WTC11 (cell line): ENCODE measurements around the gene ZNF48. TPM values are rescaled to one million over a fixed set of nuclear protein-coding genes. Genes with fewer than 3 reads are reported as not detected.

Experiments used
- ATAC-seq: fragments of 200-7000 bp; cut with Tn5 transposase; 2 replicates; pipeline ENCODE4 v1.10.0; 2021; ENCODE audit warnings: mild to moderate bottlenecking, moderate library complexity
- CTCF ChIA-PET: fragments of 300-600 bp; sonication (Branson Sonifier 250); formaldehyde crosslinking; loops from one replicate; lab custom pipeline; 2021; ENCODE audit warnings: antibody characterized with exemption; lab: Charles Lee
- POLR2A ChIA-PET: fragments of 350-600 bp; sonication (Branson Sonifier 250); formaldehyde crosslinking; loops from one replicate; lab custom pipeline; 2021; ENCODE audit warnings: antibody characterized with exemption; lab: Charles Lee
- DNase-seq: peaks from one replicate; pipeline ENCODE4 v3.0.0; 2021; ENCODE audit warnings: low spot score
- H3K27ac Mint-ChIP-seq: 2 replicates; pipeline ENCODE4 v1.8.0; 2021; ENCODE audit warnings: mixed read lengths
- H3K27me3 Mint-ChIP-seq: 2 replicates; pipeline ENCODE4 v1.8.0; 2021; ENCODE audit warnings: low read depth, mild to moderate bottlenecking, moderate library complexity, mixed read lengths
- H3K36me3 Mint-ChIP-seq: 2 replicates; pipeline ENCODE4 v1.8.0; 2021; ENCODE audit warnings: mixed read lengths
- H3K4me1 Mint-ChIP-seq: 2 replicates; pipeline ENCODE4 v1.8.0; 2022; ENCODE audit warnings: mixed read lengths
- H3K4me3 Mint-ChIP-seq: 2 replicates; pipeline ENCODE4 v1.8.0; 2021; ENCODE audit warnings: mild to moderate bottlenecking, moderate library complexity, mixed read lengths
- H3K9me3 Mint-ChIP-seq: 2 replicates; pipeline ENCODE4 v1.8.0; 2021; ENCODE audit warnings: mixed read lengths
- ARID4B ChIP-seq: sonication (generic); formaldehyde crosslinking; IDR thresholded peaks from 2 replicates; pipeline ENCODE4 v1.8.0; 2023; ENCODE audit warnings: missing genetic modification reagents, mild to moderate bottlenecking, borderline replicate concordance
- ATF1 ChIP-seq: sonication (generic); formaldehyde crosslinking; IDR thresholded peaks from 2 replicates; pipeline ENCODE4 v1.8.1; 2023; ENCODE audit warnings: mild to moderate bottlenecking, moderate library complexity, missing genetic modification reagents
- ATF6 ChIP-seq: sonication (generic); formaldehyde crosslinking; IDR thresholded peaks from 2 replicates; pipeline ENCODE4 v1.8.1; 2023; ENCODE audit warnings: mild to moderate bottlenecking, missing genetic modification reagents
- CTCF ChIP-seq: fragments of 200-600 bp; IDR thresholded peaks from 2 replicates; pipeline ENCODE4 v1.8.0; 2022; ENCODE audit warnings: antibody characterized with exemption
- ERG ChIP-seq: fragments of 250-450 bp; sonication (Bioruptor Pico); IDR thresholded peaks from 2 replicates; pipeline ENCODE4 v1.8.0; 2021; ENCODE audit warnings: mild to moderate bottlenecking
- GTF2I ChIP-seq: fragments of 250-450 bp; sonication (Bioruptor Pico); conservative IDR thresholded peaks from 2 replicates; pipeline ENCODE4 v1.4.0; 2021; ENCODE audit warnings: mild to moderate bottlenecking
- HMGA2 ChIP-seq: fragments of 250-450 bp; sonication (Bioruptor Pico); IDR thresholded peaks from 2 replicates; pipeline ENCODE4 v1.4.0; 2021; ENCODE audit warnings: mild to moderate bottlenecking, moderate library complexity
- JAZF1 ChIP-seq: fragments of 250-450 bp; sonication (Bioruptor Pico); IDR thresholded peaks from 2 replicates; pipeline ENCODE4 v1.9.0; 2021; ENCODE audit warnings: moderate library complexity, mild to moderate bottlenecking, inconsistent platforms
- MAX ChIP-seq: sonication (generic); formaldehyde crosslinking; IDR thresholded peaks from 2 replicates; pipeline ENCODE4 v1.8.0; 2022; ENCODE audit warnings: mild to moderate bottlenecking, missing genetic modification reagents
- NR1H2 ChIP-seq: sonication (generic); formaldehyde crosslinking; IDR thresholded peaks from 2 replicates; pipeline ENCODE4 v1.9.0; 2021; ENCODE audit warnings: mild to moderate bottlenecking, moderate library complexity, missing genetic modification reagents
- PRRX2 ChIP-seq: fragments of 250-450 bp; sonication (Bioruptor Pico); IDR thresholded peaks from 2 replicates; pipeline ENCODE4 v1.8.0; 2021; ENCODE audit warnings: mild to moderate bottlenecking
- RELA ChIP-seq: sonication (generic); formaldehyde crosslinking; IDR thresholded peaks from 2 replicates; pipeline ENCODE4 v1.8.1; 2022; ENCODE audit warnings: missing genetic modification reagents, mild to moderate bottlenecking, borderline replicate concordance
- SP1 ChIP-seq: sonication (generic); formaldehyde crosslinking; conservative IDR thresholded peaks from 2 replicates; pipeline ENCODE4 v1.8.1; 2022; ENCODE audit warnings: missing genetic modification reagents
- TCF7 ChIP-seq: sonication (generic); formaldehyde crosslinking; IDR thresholded peaks from 2 replicates; pipeline ENCODE4 v1.8.0; 2022; ENCODE audit warnings: mild to moderate bottlenecking, low read depth, missing genetic modification reagents, moderate library complexity
- total RNA-seq: library from RNA; stranded (reverse); gene quantifications from 3 replicates; pipeline ENCODE4 v1.2.3, GENCODE V29; 2021

Gene ZNF48
- total RNA-seq, 1 experiment from 2014 or later: 39.3 TPM

GRCh38 chr16:30416047-30416603 is 20.9 kb downstream of the ZNF48 start (continued):
- TF ChIP-seq ERG (CRISPR knock-in tag): no peak

- CTCF ChIA-PET: interaction anchor here (0.5 to 5.7 kb wide), 21 partner anchors 8 to 325 kb away, joined by 3 to 73 read pairs (median 7); partner anchors contain the start of genes DCTPP1, FBRS, PRR14 and TBX6
- ATAC-seq: peak; percentile 6; the same call in 1 of the 2 replicates
- peak overlapping the region; percentile 55 for H3K4me3 Mint-ChIP-seq
- no peak overlapping the region; the same call in 1 of the 2 replicates for H3K27ac Mint-ChIP-seq
- H3K27me3 Mint-ChIP-seq: no peaks in the 10 kb centered on the region
- no peaks in the 10 kb centered on the region for H3K9me3 Mint-ChIP-seq
- POLR2A ChIA-PET: interaction anchor here (0.8 to 1.5 kb wide), 8 partner anchors 7 to 351 kb away, joined by 3 to 12 read pairs (median 4); partner anchors contain the start of genes ALDOA, ZNF688 and ZNF771
- TF ChIP-seq RELA (no peak), SP1 (CRISPR knock-in tag) (no peak), GTF2I (CRISPR knock-in tag) (no peak), NR1H2 (CRISPR knock-in tag) (no peak), TCF7 (CRISPR knock-in tag) (no peak)
- TF ChIP-seq, all 79 proteins: peak for 0
- peaks cover 9% of the 10 kb centered on the region for H3K4me1 Mint-ChIP-seq
- DNase-seq: no peak
- H3K36me3 Mint-ChIP-seq: peaks cover 34% of the 10 kb centered on the region
Measured at GRCh38 chr16:30416624-30417528, 21.7 kb downstream of the ZNF48 start.

- DNase-seq (peak; percentile 88), ATAC-seq (peak; percentile 88)
- peak overlapping the region; percentile 54 for H3K4me3 Mint-ChIP-seq
- ChIA-PET CTCF (interaction anchor here (0.5 to 5.7 kb wide), 27 partner anchors 9 to 326 kb away, joined by 3 to 73 read pairs (median 5); partner anchors contain the start of genes DCTPP1, FBRS, GDPD3 and PRR14), POLR2A (interaction anchor here (0.6 to 1.5 kb wide), 18 partner anchors 8 to 352 kb away, joined by 3 to 15 read pairs (median 4); partner anchors contain the start of genes ALDOA, DCTPP1, ZNF48 and ZNF688)
- peaks cover 34% of the 10 kb centered on the region for H3K36me3 Mint-ChIP-seq
- H3K9me3 Mint-ChIP-seq: no peaks in the 10 kb centered on the region
- no peak overlapping the region for H3K27ac Mint-ChIP-seq
- H3K4me1 Mint-ChIP-seq: peaks cover 9% of the 10 kb centered on the region
- no peaks in the 10 kb centered on the region for H3K27me3 Mint-ChIP-seq
- TF ChIP-seq GTF2I (CRISPR knock-in tag): no peak
- peak; percentile 88 for TF ChIP-seq TCF7 (CRISPR knock-in tag)
- TF ChIP-seq CTCF: no peak
- TF ChIP-seq ARID4B: peak; percentile 95
- no peak for TF ChIP-seq ATF6 (CRISPR knock-in tag)
- 0 out of 2 replicates have a peak, but pooled peaks have one; percentile 42 for TF ChIP-seq PRRX2
- TF ChIP-seq JAZF1: no peak
- peak; percentile 89 for TF ChIP-seq SP1 (CRISPR knock-in tag)
- TF ChIP-seq HMGA2: no peak
- TF ChIP-seq MAX (CRISPR knock-in tag): peak; percentile 99
- TF ChIP-seq ATF1: peak; percentile 22; the same call in 1 of the 2 replicates
Measured at GRCh38 chr16:30417529-30418349, 22.5 kb downstream of the ZNF48 start.
